Measurements from ENCODE around the gene EIF3D.

- TF ChIP-seq, protein P1, sequence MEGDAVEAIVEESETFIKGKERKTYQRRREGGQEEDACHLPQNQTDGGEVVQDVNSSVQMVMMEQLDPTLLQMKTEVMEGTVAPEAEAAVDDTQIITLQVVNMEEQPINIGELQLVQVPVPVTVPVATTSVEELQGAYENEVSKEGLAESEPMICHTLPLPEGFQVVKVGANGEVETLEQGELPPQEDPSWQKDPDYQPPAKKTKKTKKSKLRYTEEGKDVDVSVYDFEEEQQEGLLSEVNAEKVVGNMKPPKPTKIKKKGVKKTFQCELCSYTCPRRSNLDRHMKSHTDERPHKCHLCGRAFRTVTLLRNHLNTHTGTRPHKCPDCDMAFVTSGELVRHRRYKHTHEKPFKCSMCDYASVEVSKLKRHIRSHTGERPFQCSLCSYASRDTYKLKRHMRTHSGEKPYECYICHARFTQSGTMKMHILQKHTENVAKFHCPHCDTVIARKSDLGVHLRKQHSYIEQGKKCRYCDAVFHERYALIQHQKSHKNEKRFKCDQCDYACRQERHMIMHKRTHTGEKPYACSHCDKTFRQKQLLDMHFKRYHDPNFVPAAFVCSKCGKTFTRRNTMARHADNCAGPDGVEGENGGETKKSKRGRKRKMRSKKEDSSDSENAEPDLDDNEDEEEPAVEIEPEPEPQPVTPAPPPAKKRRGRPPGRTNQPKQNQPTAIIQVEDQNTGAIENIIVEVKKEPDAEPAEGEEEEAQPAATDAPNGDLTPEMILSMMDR (IDR thresholded peaks at IDR 0.05) = no peak
- TF ChIP-seq, protein P2, sequence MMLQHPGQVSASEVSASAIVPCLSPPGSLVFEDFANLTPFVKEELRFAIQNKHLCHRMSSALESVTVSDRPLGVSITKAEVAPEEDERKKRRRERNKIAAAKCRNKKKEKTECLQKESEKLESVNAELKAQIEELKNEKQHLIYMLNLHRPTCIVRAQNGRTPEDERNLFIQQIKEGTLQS (CRISPR knock-in tag; conservative IDR thresholded peaks at IDR 0.05) = no peak
- TF ChIP-seq ESRRA (CRISPR knock-in tag; IDR thresholded peaks at IDR 0.05; ENCODE audit: borderline replicate concordance) = no peak
Measured at GRCh38 chr22:36568846-36569245, 39.9 kb upstream of the EIF3D start.

Data from WTC11 (cell line).